ENCODE data around the gene PLXNA4. TPM values are rescaled to one million over a fixed set of nuclear protein-coding genes. Genes with fewer than 3 reads are reported as not detected.

The PLXNA4 gene
- polyA plus RNA-seq, 1 experiment, result 0.22 TPM

DNA sequence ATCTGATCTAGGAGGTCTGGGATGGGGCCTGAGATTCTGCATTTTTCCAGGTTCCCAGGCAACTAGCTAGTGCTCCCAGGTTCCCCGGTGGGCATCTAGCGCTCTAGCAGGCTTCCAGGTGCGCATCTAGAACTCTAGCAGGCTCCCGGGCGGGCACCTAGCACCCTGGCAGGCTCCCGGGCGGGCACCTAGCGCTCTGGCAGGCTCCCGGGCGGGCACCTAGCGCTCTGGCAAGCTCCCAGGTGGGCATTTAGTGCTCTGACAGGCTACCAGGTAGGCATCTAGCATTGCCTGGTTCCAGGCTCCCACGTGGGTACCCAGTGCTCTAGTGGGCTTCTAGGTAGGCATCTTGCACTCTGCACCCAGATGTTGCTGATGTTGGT is 414.7 kb downstream of the PLXNA4 start:
- CTCF ChIA-PET, result interaction anchor here (1.0 kb wide), 1 partner anchor 11 kb away, joined by 3 read pairs; no protein-coding TSS in a partner anchor

DNA sequence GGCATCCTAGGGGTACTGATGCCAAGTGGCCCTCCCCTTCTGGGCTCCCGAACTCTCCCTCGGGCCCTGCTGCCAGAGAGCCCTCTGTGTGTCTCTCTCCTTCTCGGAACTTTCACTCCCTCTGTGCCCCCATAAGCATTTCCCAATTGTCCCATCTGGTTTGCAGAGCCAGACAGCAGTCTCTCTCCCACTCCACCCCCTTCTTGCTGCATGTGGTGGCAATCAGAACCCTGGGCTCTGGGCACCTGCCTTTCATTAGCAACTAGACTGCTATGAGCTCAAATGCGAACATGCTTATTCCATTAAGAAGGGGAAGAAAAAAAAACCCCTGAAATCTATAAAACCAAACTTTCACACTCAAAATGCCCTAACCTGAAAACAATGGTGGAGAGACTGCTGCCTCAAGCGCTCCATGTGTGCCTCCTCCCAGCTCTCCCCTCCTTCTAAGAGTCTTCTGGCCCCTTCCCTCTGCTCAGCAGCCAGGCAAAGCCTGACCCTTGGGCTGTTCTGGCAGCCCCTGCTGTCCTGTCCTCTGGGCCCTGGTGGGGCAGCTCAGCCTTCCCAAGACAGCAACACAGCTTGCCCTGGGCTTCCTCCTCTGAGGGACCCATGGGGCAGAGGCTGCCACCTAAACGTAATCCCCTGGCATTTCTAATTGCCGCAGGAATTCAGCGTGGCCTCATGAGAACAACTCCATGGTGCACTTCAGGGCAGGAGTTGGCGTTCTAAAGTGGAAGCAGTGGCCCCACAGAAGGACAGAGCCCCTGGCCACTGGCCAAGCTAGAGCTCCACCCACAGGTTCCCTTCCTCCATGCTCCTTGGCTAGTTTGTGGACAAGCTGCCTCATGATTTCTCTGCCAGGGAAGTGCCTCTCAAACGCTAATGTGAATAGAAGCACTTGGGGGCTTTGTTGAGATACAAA is 415.4 kb downstream of the PLXNA4 start:
- Histone ChIP-seq H3K4me3 (ENCODE audit: low read depth, low read length) (no peak overlapping the region), H3K36me3 (ENCODE audit: control insufficient read depth, insufficient read depth, low read length) (no peaks in the 10 kb centered on the region), H3K27me3 (ENCODE audit: control insufficient read depth, insufficient read depth, low read length) (peaks cover 4% of the 10 kb centered on the region)
- POLR2A ChIA-PET, result no interaction called here
- CTCF ChIA-PET, result interaction anchor here (1.0 kb wide), 1 partner anchor 10 kb away, joined by 3 read pairs; no protein-coding TSS in a partner anchor
- DNase-seq (ENCODE audit: low read depth), result peak; percentile 9
- TF ChIP-seq, protein P1, sequence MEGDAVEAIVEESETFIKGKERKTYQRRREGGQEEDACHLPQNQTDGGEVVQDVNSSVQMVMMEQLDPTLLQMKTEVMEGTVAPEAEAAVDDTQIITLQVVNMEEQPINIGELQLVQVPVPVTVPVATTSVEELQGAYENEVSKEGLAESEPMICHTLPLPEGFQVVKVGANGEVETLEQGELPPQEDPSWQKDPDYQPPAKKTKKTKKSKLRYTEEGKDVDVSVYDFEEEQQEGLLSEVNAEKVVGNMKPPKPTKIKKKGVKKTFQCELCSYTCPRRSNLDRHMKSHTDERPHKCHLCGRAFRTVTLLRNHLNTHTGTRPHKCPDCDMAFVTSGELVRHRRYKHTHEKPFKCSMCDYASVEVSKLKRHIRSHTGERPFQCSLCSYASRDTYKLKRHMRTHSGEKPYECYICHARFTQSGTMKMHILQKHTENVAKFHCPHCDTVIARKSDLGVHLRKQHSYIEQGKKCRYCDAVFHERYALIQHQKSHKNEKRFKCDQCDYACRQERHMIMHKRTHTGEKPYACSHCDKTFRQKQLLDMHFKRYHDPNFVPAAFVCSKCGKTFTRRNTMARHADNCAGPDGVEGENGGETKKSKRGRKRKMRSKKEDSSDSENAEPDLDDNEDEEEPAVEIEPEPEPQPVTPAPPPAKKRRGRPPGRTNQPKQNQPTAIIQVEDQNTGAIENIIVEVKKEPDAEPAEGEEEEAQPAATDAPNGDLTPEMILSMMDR (IDR thresholded peaks at IDR 0.05; ENCODE audit: insufficient read depth, low read depth, low read length), result no peak

More for the DNA sequence above, 414.7 kb downstream of the PLXNA4 start:
- POLR2A ChIA-PET, result no interaction called here
- DNase-seq (ENCODE audit: low read depth), result no peak
- no peak overlapping the region for H3K4me3 ChIP-seq (ENCODE audit: low read depth, low read length)
- TF ChIP-seq, protein P1 (IDR thresholded peaks at IDR 0.05; ENCODE audit: insufficient read depth, low read depth, low read length), result no peak
- H3K36me3 ChIP-seq (ENCODE audit: control insufficient read depth, insufficient read depth, low read length), result no peaks in the 10 kb centered on the region
- peaks cover 4% of the 10 kb centered on the region for H3K27me3 ChIP-seq (ENCODE audit: control insufficient read depth, insufficient read depth, low read length)

DNA sequence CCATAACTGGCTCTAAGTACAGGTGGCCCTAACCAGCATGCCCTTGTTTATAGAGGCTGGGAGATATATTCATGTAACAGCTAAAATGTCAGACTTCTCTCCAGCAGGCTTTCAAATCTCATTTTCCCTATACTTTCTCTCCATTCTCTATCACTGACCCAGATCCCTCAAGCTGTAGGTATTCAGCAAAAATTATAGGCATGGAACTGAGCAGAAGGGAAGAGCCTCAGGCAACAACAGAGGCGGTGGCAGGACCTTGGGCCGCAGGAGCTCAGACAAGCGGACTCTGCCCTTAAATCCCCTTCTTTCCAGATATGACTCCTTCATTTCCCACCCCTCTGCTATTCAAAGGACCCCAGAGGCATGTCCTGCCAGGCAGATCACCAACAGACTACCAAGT is 417.4 kb downstream of the PLXNA4 start:
- DNase-seq (ENCODE audit: low read depth), result no peak
- CTCF ChIA-PET, result interaction anchor here (1.5 kb wide), 1 partner anchor 109 kb away, joined by 4 read pairs; no protein-coding TSS in a partner anchor
- Histone ChIP-seq H3K27me3 (ENCODE audit: control insufficient read depth, insufficient read depth, low read length) (peaks cover 4% of the 10 kb centered on the region), H3K4me3 (ENCODE audit: low read depth, low read length) (no peak overlapping the region), H3K36me3 (ENCODE audit: control insufficient read depth, insufficient read depth, low read length) (no peaks in the 10 kb centered on the region)
- TF ChIP-seq, protein P1 (IDR thresholded peaks at IDR 0.05; ENCODE audit: insufficient read depth, low read depth, low read length), result no peak
- POLR2A ChIA-PET, result no interaction called here

DNA sequence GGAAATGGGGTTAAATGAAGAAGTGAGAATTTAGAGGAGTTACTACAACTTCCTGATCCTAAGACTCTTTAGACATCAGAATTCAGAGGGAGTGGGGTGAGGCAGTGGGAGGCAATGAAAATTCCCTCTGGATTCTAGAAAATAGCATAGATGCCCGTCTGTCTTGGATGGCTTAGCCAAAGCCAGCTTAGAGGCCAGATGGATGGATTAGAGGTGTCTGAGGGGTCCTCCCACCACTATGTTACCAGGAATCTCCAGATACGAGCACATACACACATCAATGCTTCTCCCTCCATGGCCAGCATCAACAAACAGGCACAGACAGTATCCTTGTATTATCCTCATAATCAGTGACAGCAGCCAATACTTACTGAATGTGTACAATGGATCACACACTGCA is 418.1 kb downstream of the PLXNA4 start:
- no peak overlapping the region for H3K4me3 ChIP-seq (ENCODE audit: low read depth, low read length)
- CTCF ChIA-PET, result interaction anchor here (1.5 kb wide), 1 partner anchor 109 kb away, joined by 4 read pairs; no protein-coding TSS in a partner anchor
- no peak for DNase-seq (ENCODE audit: low read depth)
- no peaks in the 10 kb centered on the region for H3K36me3 ChIP-seq (ENCODE audit: control insufficient read depth, insufficient read depth, low read length)
- TF ChIP-seq, protein P1 (IDR thresholded peaks at IDR 0.05; ENCODE audit: insufficient read depth, low read depth, low read length), result no peak
- POLR2A ChIA-PET, result no interaction called here
- H3K27me3 ChIP-seq (ENCODE audit: control insufficient read depth, insufficient read depth, low read length), result peaks cover 4% of the 10 kb centered on the region

DNA sequence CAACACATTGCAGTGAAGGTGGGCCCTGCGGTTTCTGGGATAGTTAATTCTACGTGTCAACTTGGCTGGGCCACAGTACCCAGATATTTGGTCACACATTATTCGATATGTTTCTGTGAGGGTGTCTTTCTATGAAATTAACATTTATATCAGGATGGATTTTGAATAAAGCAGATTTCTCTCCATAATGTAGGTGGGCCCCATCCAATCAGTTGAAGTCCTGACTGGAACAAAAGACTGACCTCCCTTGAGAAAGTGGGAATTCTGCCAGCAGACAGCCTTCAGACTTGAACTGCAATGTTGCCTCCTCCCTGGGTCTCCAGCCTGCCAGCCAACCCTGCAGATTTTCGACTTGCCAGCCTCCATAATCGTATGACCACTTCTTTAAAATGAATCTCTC is 420.6 kb downstream of the PLXNA4 start:
- ChIA-PET POLR2A (no interaction called here), CTCF (interaction anchor here (1.0 to 1.2 kb wide), 2 partner anchors 208 to 211 kb away, joined by 3 read pairs; no protein-coding TSS in a partner anchor)
- TF ChIP-seq, protein P1 (IDR thresholded peaks at IDR 0.05; ENCODE audit: insufficient read depth, low read depth, low read length), result no peak
- Histone ChIP-seq H3K36me3 (ENCODE audit: control insufficient read depth, insufficient read depth, low read length) (no peaks in the 10 kb centered on the region), H3K27me3 (ENCODE audit: control insufficient read depth, insufficient read depth, low read length) (peaks cover 1% of the 10 kb centered on the region; the same call in 1 of the 2 replicates), H3K4me3 (ENCODE audit: low read depth, low read length) (no peak overlapping the region)
- no peak for DNase-seq (ENCODE audit: low read depth)
